GM12875 (cell line): Measurements from ENCODE around the gene MAML2.

Source experiments
- H3K4me3 ChIP-seq: one replicate; pipeline ENCODE4 v1.5.1; 2011; ENCODE audit warnings: low read depth, low read length, control low read depth
- CTCF ChIP-seq: IDR thresholded peaks from 2 replicates; pipeline ENCODE4 v1.5.1; 2011; ENCODE audit warnings: low read depth, mild to moderate bottlenecking, control low read depth, inconsistent platforms, low read length, moderate library complexity, borderline replicate concordance; ENCODE audit not compliant: insufficient read depth

The MAML2 gene

DNA sequence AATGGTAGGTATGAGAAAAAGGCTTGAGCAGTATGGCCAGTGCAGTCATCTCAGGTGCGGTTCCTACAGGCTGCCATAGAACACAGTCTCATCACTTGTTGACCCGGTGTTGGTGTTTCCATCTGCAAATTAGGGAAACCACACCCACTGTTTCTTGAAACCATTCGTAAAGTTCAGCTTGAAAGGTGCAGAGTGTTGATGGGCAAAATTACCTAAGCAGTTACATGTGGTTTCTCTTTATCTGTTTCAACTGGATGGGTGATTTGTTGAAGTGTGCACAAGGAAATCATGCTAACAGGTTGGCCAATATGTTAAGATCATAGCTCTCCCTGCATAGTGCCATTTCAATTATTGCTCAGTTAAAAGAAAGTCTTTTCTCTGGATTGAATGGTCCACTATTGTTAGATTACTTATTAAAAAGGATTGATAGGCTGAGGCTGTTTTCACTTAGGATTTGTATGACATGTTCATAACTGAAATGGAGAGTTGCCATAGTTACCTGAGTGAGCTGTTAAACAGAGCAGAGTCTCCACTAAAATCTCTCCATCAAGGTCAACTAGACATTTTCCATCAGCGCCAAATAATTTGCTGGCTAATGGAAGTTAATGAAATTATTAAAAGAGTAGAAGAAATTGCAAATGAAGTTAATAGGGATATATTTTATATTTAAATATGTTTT lies 215.9 kb downstream of the MAML2 start:
- H3K4me3 ChIP-seq: no peak overlapping the region
- no peak for TF ChIP-seq CTCF

GRCh38 chr11:96125400-96125799 lies 217.6 kb downstream of the MAML2 start:
- H3K4me3 ChIP-seq: no peak overlapping the region
- TF ChIP-seq CTCF: no peak

- no peak overlapping the region for H3K4me3 ChIP-seq
- TF ChIP-seq CTCF: no peak
Observed at GRCh38 chr11:96124155-96124554, 218.8 kb downstream of the MAML2 start.

DNA sequence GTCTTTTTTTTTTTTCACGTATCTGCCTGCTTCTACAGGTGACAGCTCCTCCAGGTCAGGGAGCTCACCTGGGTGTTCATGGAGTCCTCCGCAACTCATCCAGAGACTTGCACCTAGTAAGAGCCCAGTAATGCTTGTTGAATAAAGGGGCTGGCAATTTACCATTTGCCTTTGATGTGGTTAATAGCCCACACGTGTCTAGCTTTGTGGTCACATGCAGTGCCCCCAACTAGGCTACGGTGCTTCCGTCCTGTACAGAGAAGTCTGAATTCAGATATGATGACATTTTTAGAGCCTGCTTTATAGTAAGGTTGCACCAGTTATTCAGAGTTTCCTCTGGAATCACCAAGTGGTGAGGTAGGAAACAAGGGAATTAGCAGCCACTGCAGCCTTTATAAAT lies 219.7 kb downstream of the MAML2 start:
- no peak for TF ChIP-seq CTCF

GRCh38 chr11:96122601-96123074 lies 220.4 kb downstream of the MAML2 start:
- H3K4me3 ChIP-seq: no peak overlapping the region
- no peak for TF ChIP-seq CTCF

More for the DNA sequence above, 219.7 kb downstream of the MAML2 start:
- H3K4me3 ChIP-seq: no peak overlapping the region

- TF ChIP-seq CTCF: no peak
- H3K4me3 ChIP-seq: no peak overlapping the region
Observed at GRCh38 chr11:96119211-96119610, 223.8 kb downstream of the MAML2 start.

GRCh38 chr11:96116376-96116775 lies 226.6 kb downstream of the MAML2 start:
- no peak for TF ChIP-seq CTCF
- no peak overlapping the region for H3K4me3 ChIP-seq
